LNCAP (cell line): Measurements from ENCODE around the gene MLC1.

Experiments used
- TF ChIP-seq, protein P1 (sequence below): fragments of 450-650 bp; IDR thresholded peaks from 2 replicates; pipeline ENCODE4 v1.5.1; 2017; ENCODE audit warnings: mild to moderate bottlenecking

MLC1 gene

DNA sequence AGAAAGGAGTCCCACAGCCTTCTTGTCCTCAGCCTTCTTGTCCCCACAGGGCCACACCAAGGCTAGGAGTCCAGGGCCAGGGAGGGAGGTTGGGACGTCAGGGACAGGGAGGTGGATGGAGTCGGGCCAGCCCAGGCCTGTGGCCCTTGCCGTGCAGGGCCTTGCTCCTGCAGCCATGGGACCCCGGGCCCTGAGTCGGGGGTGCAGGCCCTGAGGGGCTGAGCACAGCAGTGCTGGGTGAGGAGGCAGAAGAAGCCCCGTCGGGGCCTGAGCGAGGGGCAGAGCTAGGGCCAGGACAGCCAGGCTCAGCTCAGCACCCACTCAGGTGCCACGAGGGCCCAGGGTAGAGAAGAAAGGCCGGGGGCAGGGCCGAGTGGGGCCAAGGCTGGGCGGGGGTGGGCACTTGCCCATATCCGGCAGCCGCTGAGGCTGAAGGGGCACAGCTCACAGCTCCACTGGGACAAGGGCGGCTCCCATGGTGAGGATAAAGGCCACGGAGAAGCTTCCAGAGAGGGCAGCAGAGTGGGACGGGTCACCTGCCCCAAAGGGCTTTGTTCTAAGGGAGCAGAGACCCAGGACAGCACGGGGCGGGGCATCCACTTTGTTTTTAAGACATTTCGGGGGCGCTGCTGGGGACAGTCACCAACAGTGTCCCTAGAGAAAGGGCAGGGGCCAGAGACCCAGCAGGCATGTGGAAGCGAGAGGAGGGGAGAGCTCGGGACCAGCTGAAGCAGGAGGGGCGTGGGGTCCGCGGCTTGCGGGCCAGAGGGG lies 3.6 kb downstream of the MLC1 start:
- TF ChIP-seq, protein P1, sequence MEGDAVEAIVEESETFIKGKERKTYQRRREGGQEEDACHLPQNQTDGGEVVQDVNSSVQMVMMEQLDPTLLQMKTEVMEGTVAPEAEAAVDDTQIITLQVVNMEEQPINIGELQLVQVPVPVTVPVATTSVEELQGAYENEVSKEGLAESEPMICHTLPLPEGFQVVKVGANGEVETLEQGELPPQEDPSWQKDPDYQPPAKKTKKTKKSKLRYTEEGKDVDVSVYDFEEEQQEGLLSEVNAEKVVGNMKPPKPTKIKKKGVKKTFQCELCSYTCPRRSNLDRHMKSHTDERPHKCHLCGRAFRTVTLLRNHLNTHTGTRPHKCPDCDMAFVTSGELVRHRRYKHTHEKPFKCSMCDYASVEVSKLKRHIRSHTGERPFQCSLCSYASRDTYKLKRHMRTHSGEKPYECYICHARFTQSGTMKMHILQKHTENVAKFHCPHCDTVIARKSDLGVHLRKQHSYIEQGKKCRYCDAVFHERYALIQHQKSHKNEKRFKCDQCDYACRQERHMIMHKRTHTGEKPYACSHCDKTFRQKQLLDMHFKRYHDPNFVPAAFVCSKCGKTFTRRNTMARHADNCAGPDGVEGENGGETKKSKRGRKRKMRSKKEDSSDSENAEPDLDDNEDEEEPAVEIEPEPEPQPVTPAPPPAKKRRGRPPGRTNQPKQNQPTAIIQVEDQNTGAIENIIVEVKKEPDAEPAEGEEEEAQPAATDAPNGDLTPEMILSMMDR = no peak

DNA sequence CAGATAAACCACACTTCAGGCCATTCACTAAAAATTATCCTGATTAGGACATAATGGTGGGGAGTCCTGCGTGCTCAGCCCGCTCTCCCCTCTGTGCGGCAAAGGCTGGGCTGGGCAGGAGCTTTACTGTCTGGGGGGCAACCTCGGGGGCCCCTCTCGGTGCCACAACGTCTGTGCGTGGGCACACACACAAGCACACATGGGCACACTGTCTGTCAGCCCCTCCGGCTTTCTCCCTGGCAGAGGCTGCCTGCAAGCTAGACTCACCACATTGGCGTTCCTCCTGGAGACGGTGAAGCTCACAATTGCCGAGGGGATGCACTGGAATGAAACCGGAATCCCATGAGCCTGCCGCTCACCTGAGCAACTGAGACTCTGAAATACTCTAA lies 5.2 kb downstream of the MLC1 start:
- TF ChIP-seq, protein P1 = no peak

GRCh38 chr22:50078761-50079160 lies 6.5 kb downstream of the MLC1 start:
- TF ChIP-seq, protein P1 = no peak

GRCh38 chr22:50078246-50078645 lies 7.0 kb downstream of the MLC1 start:
- TF ChIP-seq, protein P1 = no peak

GRCh38 chr22:50076646-50077535 lies 8.3 kb downstream of the MLC1 start:
- TF ChIP-seq, protein P1 = no peak

DNA sequence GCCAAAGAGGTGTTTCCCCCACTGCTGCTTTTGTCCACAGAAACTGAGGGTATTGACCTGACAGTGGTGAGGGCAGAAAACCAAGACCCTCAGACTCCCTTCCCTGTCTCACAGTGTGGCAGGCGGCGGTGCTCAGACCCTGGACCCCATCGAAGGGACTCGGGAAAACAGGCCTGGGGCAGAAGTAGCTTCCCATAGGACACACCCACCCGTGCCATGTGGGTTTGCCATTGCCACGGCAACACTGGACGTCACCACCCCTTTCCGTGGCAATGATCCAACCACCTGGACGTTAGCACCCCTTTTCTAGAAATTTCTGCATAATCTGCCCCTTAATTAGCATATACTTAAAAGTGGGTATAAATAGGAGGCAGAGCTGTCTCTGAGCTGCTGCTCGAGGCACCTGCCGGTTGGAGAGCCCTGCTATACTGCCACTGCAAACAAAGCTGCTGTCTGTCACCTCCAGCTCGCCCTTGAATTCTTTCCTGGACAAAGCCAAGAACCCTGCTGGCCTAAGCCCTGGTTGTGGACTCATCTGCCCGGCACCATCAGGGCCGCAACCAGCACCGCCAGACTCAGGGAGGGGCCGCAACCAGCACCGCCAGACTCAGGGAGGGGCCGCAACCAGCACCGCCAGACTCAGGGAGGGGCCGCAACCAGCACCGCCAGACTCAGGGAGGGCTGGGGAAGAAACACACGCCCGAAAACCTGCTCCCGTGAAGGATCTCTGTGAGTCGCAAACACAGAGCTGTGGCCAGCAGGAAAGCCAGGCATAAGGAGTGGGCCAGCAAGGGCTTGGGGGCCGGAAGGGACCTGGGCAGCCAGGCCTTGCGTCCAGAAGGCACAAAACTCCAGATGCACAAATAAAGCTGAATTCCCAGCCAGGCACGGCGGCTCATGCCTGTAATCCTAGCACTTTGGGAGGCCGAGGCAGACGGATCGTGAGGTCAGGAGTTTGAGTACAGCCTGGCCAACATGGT lies 10.4 kb downstream of the MLC1 start:
- TF ChIP-seq, protein P1 = no peak

GRCh38 chr22:50074056-50074455 lies 11.2 kb downstream of the MLC1 start:
- TF ChIP-seq, protein P1 = no peak
